SK-N-SH (cell line): Measurements from ENCODE around the gene SH3RF2.

ENCODE experiments used
- EP300 ChIP-seq, 2 experiments: IDR thresholded peaks; 2 replicates each; pipeline versions ENCODE4 v1.4.0 to v1.6.1; 2012; ENCODE audit warnings: borderline replicate concordance in 1 of 2, low read depth in 1 of 2, low read length in 1 of 2
- EZH2phosphoT487 ChIP-seq: fragments of 200-600 bp; sonication (generic); IDR thresholded peaks from 2 replicates; pipeline ENCODE4 v1.6.1; 2017; ENCODE audit warnings: low read depth, mixed run types, mild to moderate bottlenecking, antibody characterized with exemption, moderate library complexity, borderline replicate concordance
- MEF2A ChIP-seq: IDR thresholded peaks from 2 replicates; pipeline ENCODE4 v1.4.0; 2012; ENCODE audit warnings: low read depth, borderline replicate concordance
- NFIC ChIP-seq: IDR thresholded peaks from 2 replicates; pipeline ENCODE4 v1.4.0; 2012; ENCODE audit warnings: borderline replicate concordance
- POLR2AphosphoS5 ChIP-seq: IDR thresholded peaks from 2 replicates; pipeline ENCODE4 v1.6.1; 2012; ENCODE audit warnings: low read depth, low read length
- RFX5 ChIP-seq: IDR thresholded peaks from 2 replicates; pipeline ENCODE4 v1.6.1; 2012; ENCODE audit warnings: mild to moderate bottlenecking, improper control_type of control experiment, low read length
- RXRA ChIP-seq: IDR thresholded peaks from 2 replicates; pipeline ENCODE4 v1.4.0; 2012; ENCODE audit warnings: low read depth, mild to moderate bottlenecking, borderline replicate concordance
- SIN3A ChIP-seq: IDR thresholded peaks from 2 replicates; pipeline ENCODE4 v1.6.1; 2012; ENCODE audit warnings: low read depth, mild to moderate bottlenecking, low read length, moderate library complexity, borderline replicate concordance
- TCF12 ChIP-seq: IDR thresholded peaks from 2 replicates; pipeline ENCODE4 v1.4.0; 2012
- TF ChIP-seq, protein P1 (sequence below): fragments of 200-600 bp; sonication (generic); IDR thresholded peaks from 2 replicates; pipeline ENCODE4 v1.6.1; 2017; ENCODE audit warnings: antibody characterized with exemption, mild to moderate bottlenecking, moderate library complexity
- TF ChIP-seq, protein P2 (sequence below): IDR thresholded peaks from 2 replicates; pipeline ENCODE4; 2012
- TF ChIP-seq, protein P3 (sequence below): fragments of 150-350 bp; IDR thresholded peaks from 2 replicates; pipeline ENCODE4 v1.6.1; 2017; ENCODE audit warnings: antibody characterized with exemption, low read length, low read depth, borderline replicate concordance
- TF ChIP-seq, protein P4 (sequence below): IDR thresholded peaks from 2 replicates; pipeline ENCODE4 v1.4.0; 2012; ENCODE audit warnings: low read depth, borderline replicate concordance
- TF ChIP-seq, protein P5 (sequence below): IDR thresholded peaks from 2 replicates; pipeline ENCODE4 v1.4.0; 2012; ENCODE audit warnings: low read depth, borderline replicate concordance

DNA sequence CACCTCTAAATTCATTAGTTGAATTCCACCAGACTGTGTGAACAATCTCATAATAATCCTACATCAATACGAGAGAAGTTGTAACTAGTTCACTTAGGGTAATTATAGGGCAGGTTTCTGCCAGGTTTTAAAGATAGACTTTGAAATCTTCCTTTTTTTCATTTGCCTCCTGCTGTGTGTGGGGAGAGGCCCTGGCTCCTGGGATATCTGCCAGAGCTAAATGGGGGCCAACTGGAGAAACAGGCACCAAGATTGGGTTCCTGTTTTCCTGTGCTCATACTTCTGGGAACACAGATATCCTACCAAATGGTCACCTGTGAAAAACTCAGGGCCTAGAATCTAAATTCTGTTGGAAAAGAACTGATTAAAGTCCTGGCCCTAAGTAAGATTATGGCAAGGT is 42.3 kb downstream of the SH3RF2 start:
- TF ChIP-seq TCF12 (0 out of 2 replicates have a peak, but pooled peaks have one; percentile 8), RXRA (no peak), POLR2AphosphoS5 (no peak), SIN3A (no peak), EZH2phosphoT487 (no peak), MEF2A (no peak), NFIC (peak; percentile 20; the same call in 1 of the 2 replicates), EP300 (IDR thresholded peaks at IDR 0.05; ENCODE audit: borderline replicate concordance in 1 of 2, low read depth in 1 of 2, low read length in 1 of 2) (no peak), RFX5 (no peak)
- TF ChIP-seq, protein P1, sequence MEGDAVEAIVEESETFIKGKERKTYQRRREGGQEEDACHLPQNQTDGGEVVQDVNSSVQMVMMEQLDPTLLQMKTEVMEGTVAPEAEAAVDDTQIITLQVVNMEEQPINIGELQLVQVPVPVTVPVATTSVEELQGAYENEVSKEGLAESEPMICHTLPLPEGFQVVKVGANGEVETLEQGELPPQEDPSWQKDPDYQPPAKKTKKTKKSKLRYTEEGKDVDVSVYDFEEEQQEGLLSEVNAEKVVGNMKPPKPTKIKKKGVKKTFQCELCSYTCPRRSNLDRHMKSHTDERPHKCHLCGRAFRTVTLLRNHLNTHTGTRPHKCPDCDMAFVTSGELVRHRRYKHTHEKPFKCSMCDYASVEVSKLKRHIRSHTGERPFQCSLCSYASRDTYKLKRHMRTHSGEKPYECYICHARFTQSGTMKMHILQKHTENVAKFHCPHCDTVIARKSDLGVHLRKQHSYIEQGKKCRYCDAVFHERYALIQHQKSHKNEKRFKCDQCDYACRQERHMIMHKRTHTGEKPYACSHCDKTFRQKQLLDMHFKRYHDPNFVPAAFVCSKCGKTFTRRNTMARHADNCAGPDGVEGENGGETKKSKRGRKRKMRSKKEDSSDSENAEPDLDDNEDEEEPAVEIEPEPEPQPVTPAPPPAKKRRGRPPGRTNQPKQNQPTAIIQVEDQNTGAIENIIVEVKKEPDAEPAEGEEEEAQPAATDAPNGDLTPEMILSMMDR = no peak
- TF ChIP-seq, protein P2, sequence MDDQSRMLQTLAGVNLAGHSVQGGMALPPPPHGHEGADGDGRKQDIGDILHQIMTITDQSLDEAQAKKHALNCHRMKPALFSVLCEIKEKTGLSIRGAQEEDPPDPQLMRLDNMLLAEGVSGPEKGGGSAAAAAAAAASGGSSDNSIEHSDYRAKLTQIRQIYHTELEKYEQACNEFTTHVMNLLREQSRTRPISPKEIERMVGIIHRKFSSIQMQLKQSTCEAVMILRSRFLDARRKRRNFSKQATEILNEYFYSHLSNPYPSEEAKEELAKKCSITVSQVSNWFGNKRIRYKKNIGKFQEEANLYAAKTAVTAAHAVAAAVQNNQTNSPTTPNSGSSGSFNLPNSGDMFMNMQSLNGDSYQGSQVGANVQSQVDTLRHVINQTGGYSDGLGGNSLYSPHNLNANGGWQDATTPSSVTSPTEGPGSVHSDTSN = no peak
- TF ChIP-seq, protein P3, sequence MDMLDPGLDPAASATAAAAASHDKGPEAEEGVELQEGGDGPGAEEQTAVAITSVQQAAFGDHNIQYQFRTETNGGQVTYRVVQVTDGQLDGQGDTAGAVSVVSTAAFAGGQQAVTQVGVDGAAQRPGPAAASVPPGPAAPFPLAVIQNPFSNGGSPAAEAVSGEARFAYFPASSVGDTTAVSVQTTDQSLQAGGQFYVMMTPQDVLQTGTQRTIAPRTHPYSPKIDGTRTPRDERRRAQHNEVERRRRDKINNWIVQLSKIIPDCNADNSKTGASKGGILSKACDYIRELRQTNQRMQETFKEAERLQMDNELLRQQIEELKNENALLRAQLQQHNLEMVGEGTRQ = no peak
- TF ChIP-seq, protein P4, sequence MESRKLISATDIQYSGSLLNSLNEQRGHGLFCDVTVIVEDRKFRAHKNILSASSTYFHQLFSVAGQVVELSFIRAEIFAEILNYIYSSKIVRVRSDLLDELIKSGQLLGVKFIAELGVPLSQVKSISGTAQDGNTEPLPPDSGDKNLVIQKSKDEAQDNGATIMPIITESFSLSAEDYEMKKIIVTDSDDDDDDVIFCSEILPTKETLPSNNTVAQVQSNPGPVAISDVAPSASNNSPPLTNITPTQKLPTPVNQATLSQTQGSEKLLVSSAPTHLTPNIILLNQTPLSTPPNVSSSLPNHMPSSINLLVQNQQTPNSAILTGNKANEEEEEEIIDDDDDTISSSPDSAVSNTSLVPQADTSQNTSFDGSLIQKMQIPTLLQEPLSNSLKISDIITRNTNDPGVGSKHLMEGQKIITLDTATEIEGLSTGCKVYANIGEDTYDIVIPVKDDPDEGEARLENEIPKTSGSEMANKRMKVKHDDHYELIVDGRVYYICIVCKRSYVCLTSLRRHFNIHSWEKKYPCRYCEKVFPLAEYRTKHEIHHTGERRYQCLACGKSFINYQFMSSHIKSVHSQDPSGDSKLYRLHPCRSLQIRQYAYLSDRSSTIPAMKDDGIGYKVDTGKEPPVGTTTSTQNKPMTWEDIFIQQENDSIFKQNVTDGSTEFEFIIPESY = no peak
- TF ChIP-seq, protein P5, sequence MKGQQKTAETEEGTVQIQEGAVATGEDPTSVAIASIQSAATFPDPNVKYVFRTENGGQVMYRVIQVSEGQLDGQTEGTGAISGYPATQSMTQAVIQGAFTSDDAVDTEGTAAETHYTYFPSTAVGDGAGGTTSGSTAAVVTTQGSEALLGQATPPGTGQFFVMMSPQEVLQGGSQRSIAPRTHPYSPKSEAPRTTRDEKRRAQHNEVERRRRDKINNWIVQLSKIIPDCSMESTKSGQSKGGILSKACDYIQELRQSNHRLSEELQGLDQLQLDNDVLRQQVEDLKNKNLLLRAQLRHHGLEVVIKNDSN = no peak
